ENCODE data around the gene STK25. TPM values are rescaled to one million over a fixed set of nuclear protein-coding genes. Genes with fewer than 3 reads are reported as not detected.

The STK25 gene
- total RNA-seq, 4 donors from 2014 or later: 236 to 364 (median 266) TPM

DNA sequence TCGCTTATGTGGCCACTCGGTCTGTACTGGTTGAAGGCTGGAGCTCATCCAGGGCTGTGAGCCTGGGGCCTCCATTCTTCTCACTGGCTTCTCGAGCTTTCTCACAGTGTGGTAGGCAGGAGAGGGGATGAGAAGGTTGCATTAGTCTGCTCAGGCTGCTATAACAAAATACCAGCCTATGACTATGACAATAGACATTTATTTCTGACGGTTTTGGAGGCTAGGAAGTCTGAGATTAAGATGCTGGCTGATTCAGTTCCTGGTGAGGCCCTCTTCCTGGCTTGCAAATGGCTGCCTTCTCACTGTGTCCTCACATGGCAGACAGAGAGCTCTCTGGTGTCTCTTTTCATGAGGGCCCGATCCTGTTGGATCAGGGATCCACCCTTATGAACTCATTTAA, 6.2 kb upstream of the STK25 start:
- Histone ChIP-seq H3K27ac (no peak overlapping the region), H3K36me3 (no peaks in the 10 kb centered on the region), H3K9me3 (no peaks in the 10 kb centered on the region), H3K4me3 (replicated peaks in 1 of 3) (no peak overlapping the region), H3K27me3 (no peaks in the 10 kb centered on the region), H3K4me1 (peaks cover 0 to 4% of the 10 kb centered on the region in 2 donors)
- TF ChIP-seq POLR2A (IDR thresholded peaks at IDR 0.05): no peak
- TF ChIP-seq, protein P1, sequence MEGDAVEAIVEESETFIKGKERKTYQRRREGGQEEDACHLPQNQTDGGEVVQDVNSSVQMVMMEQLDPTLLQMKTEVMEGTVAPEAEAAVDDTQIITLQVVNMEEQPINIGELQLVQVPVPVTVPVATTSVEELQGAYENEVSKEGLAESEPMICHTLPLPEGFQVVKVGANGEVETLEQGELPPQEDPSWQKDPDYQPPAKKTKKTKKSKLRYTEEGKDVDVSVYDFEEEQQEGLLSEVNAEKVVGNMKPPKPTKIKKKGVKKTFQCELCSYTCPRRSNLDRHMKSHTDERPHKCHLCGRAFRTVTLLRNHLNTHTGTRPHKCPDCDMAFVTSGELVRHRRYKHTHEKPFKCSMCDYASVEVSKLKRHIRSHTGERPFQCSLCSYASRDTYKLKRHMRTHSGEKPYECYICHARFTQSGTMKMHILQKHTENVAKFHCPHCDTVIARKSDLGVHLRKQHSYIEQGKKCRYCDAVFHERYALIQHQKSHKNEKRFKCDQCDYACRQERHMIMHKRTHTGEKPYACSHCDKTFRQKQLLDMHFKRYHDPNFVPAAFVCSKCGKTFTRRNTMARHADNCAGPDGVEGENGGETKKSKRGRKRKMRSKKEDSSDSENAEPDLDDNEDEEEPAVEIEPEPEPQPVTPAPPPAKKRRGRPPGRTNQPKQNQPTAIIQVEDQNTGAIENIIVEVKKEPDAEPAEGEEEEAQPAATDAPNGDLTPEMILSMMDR (IDR thresholded peaks at IDR 0.05): no peak
- intact Hi-C loops (cut with DNase I): loop anchor here (10.0 kb wide), 1 partner anchor 100 kb away; no protein-coding TSS in a partner anchor
- WGBS, 2 donors: 72 to 77% methylated on average over 5 of the region's 5 CpGs
- no peak for DNase-seq

DNA sequence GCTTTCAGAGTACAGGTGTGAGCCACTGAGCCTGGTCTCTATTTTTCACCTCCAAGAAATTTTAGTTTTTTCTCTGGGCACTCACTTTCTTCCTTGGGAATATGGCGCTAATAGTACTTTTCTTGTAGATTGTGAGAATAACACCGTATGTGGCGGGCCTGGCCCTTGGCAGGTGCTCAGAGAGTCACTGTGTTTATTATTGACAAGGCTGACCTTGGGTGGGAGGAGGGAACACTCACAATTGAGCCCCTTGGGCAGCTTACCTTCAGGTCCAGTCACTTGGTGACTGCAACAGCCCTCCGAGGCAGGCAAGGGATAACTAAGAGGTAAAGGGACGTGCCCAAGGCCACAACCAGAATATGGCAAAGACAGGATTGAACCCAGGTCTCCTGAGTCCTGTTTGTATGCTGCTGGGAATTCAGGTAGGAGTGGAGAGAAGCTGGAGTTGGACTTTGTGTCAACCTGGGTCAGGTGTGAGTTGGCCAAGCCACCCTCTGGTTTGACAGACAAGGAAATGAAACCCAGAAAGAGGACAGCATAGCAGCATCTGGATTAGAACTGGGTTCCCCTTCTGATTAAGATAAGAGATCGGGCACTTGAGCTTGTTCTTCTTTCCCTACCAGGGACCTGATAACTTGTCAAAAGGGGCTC, 2.8 kb upstream of the STK25 start:
- no peak for DNase-seq
- H3K36me3 ChIP-seq: no peaks in the 10 kb centered on the region
- H3K9me3 ChIP-seq: no peaks in the 10 kb centered on the region
- WGBS, 2 donors: 93 to 97% methylated on average over 6 of the region's 6 CpGs
- no peak overlapping the region for H3K27ac ChIP-seq
- H3K27me3 ChIP-seq: no peaks in the 10 kb centered on the region
- intact Hi-C loops (cut with DNase I): loop anchor here (10.0 kb wide), 1 partner anchor 104 kb away; no protein-coding TSS in a partner anchor
- peaks cover 17 to 23% of the 10 kb centered on the region in 2 donors for H3K4me1 ChIP-seq
- TF ChIP-seq, protein P1 (IDR thresholded peaks at IDR 0.05): no peak
- TF ChIP-seq POLR2A (IDR thresholded peaks at IDR 0.05): no peak
- no peak overlapping the region for H3K4me3 ChIP-seq (replicated peaks in 1 of 3)

DNA sequence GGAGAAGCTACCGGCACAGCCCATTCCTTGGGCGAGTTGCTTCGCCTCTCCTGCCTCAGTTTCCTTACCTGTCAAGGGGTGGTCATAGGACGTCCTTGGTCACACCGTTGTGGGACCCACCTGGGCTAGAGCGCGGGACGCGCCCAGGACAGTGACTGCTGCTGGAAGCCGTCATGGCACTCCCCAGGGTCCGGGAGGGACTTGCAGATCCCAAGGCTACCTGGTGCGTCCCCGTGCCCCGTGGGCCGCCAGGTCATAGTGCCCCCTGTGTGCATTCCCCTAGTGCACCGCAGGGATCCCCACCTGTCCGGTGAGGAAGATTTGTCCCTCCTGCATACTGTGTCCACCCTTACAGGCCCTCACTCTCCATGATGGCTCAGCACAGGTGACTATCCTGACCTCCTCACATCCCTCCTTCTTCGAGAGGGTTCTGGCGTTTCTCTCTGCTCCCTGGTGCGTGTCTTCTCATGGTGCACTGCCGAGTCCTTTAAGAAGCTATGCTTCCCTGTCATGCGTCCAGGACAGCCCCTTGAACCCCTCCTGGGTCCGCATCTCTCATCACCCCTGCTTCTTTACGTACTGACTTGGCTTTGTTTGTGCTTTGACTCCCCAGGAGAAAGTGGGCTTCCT, 886 bp upstream of the STK25 start:
- 21 to 24% methylated on average over 7 to 15 of the region's 24 CpGs for WGBS, 2 donors
- peak; percentile 31 to 46 for DNase-seq
- no peak for TF ChIP-seq POLR2A (IDR thresholded peaks at IDR 0.05)
- TF ChIP-seq, protein P1 (IDR thresholded peaks at IDR 0.05): no peak
- no peaks in the 10 kb centered on the region for H3K9me3 ChIP-seq
- H3K4me1 ChIP-seq: peaks cover 23 to 35% of the 10 kb centered on the region in 2 donors
- H3K36me3 ChIP-seq: no peaks in the 10 kb centered on the region
- intact Hi-C loops (cut with DNase I): loop anchor here (5.0 to 10.0 kb wide), 2 partner anchors 152 to 186 kb away; partner anchors contain the start of gene FARP2
- peak overlapping the region; percentile 55 to 95 (median 79) for H3K27ac ChIP-seq
- no peaks in the 10 kb centered on the region for H3K27me3 ChIP-seq
- H3K4me3 ChIP-seq (replicated peaks in 1 of 3): peak overlapping the region; percentile 60 to 87 (median 87)

DNA sequence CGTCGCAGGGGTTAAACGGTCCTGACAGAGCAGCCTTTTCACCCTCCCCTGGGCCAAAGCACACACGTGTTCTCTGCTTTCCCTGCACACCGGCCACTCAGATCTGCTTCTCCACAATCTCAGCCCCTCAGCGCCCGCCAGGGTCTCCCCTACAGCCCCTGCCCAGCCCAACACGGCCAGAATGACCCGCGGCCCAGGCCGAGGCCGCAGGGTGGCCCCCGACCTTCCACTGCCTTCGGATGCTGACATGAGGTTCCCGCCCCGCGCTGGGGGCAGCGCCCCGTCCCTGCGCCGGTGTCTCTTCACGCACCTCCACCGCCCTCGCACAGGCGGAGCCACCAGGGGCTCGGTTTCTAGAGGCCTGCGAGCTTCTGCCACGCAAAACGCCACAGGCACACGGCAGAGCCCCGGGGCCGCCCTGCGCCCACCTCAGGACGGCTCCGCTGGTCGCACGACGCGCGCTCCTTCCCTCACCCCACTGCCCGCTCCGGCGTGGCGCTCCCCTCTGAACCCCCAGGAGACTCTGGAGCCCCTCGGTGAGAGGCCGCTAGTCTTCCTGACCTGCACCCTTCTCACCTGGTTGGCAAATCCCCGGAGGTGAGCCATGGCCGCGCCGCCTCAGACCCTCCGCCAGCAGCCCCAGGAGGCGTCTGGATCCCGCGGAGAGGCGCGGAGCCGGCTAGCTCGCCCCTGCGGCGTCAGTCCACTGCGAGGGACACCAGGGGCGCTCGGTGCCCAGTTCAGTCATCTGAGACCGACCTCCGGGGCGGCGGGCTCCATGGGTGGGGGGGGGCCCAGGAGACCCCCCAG, 749 bp downstream of the STK25 start:
- no peaks in the 10 kb centered on the region for H3K36me3 ChIP-seq
- intact Hi-C loops (cut with DNase I): loop anchor here (5.0 to 10.0 kb wide), 2 partner anchors 150 to 187 kb away; partner anchors contain the start of gene FARP2
- H3K4me3 ChIP-seq (replicated peaks in 1 of 3): peak overlapping the region; percentile 60 to 87 (median 87)
- TF ChIP-seq, protein P1 (IDR thresholded peaks at IDR 0.05): peak in 3 of 6 experiments; percentile 9 to 34 (median 16)
- TF ChIP-seq POLR2A (IDR thresholded peaks at IDR 0.05): no peak
- peaks cover 23 to 35% of the 10 kb centered on the region in 2 donors for H3K4me1 ChIP-seq
- H3K27ac ChIP-seq: peak overlapping the region; percentile 69 to 95 (median 73)
- no peaks in the 10 kb centered on the region for H3K27me3 ChIP-seq
- peak; percentile 53 to 59 for DNase-seq
- no peaks in the 10 kb centered on the region for H3K9me3 ChIP-seq
- 0 to 1% methylated on average over 13 to 38 of the region's 67 CpGs for WGBS, 2 donors
